CD4-positive, CD25-positive, alpha-beta regulatory T cell (primary cell): ENCODE results near the gene PTH1R. TPM values are rescaled to one million over a fixed set of nuclear protein-coding genes. Genes with fewer than 3 reads are reported as not detected.

Experiments
- ATAC-seq, 2 donors: fragments of 150-1000 bp; cut with Tn5 transposase; one replicate each; pipeline ENCODE4 v1.10.0; 2021; ENCODE audit warnings: low read depth in 2 of 2, moderate number of reproducible peaks in 2 of 2, moderate library complexity in 1 of 2
- DNase-seq, 3 donors: peaks; one replicate each; pipeline versions ENCODE4 v3.0.0 to v3.0.0-alpha.2; 2012 to 2022; ENCODE audit warnings: mixed read lengths in 1 of 3
- H3K27ac ChIP-seq: one replicate; pipeline ENCODE4 v1.7.0; 2013; ENCODE audit warnings: mild to moderate bottlenecking, low read length; ENCODE audit not compliant: insufficient read depth, poor library complexity, severe bottlenecking
- H3K27me3 ChIP-seq: one replicate; pipeline ENCODE4 v1.7.0; 2013; ENCODE audit warnings: low read length; ENCODE audit not compliant: control insufficient read depth, insufficient read depth
- H3K36me3 ChIP-seq: one replicate; pipeline ENCODE4 v1.7.0; 2013; ENCODE audit warnings: mild to moderate bottlenecking, low read length, moderate library complexity; ENCODE audit not compliant: control insufficient read depth, insufficient read depth
- H3K4me1 ChIP-seq: 2 replicates; pipeline ENCODE4 v1.7.0; 2013; ENCODE audit warnings: mild to moderate bottlenecking, low read length; ENCODE audit not compliant: insufficient read depth, control insufficient read depth, poor library complexity, severe bottlenecking
- H3K4me3 ChIP-seq: one replicate; pipeline ENCODE4 v1.7.0; 2013; ENCODE audit warnings: low read depth, mild to moderate bottlenecking, low read length, moderate library complexity
- H3K9me3 ChIP-seq, 2 experiments: 1 replicate in 1 of 2; 2 replicates in 1 of 2; pipeline ENCODE4 v1.7.0; 2013; ENCODE audit warnings: low read length in 2 of 2, mild to moderate bottlenecking in 1 of 2, moderate library complexity in 1 of 2; ENCODE audit not compliant: control insufficient read depth in 2 of 2
- H3K27ac Mint-ChIP-seq, 3 donors: one replicate each; pipeline ENCODE4 v1.8.0; 2020 to 2022; ENCODE audit warnings: mild to moderate bottlenecking in 3 of 3, mixed read lengths in 3 of 3, moderate library complexity in 2 of 3
- H3K27me3 Mint-ChIP-seq: one replicate; pipeline ENCODE4 v1.8.0; 2022; ENCODE audit warnings: mild to moderate bottlenecking, mixed read lengths
- H3K36me3 Mint-ChIP-seq: one replicate; pipeline ENCODE4 v1.8.0; 2020; ENCODE audit warnings: mixed read lengths
- H3K4me1 Mint-ChIP-seq, 4 donors: one replicate each; pipeline ENCODE4 v1.8.0; 2020 to 2022; ENCODE audit warnings: mixed read lengths in 4 of 4, mild to moderate bottlenecking in 1 of 4
- H3K4me3 Mint-ChIP-seq, 4 donors: one replicate each; pipeline ENCODE4 v1.8.0; 2020 to 2022; ENCODE audit warnings: mild to moderate bottlenecking in 4 of 4, mixed read lengths in 4 of 4, moderate library complexity in 3 of 4
- H3K9me3 Mint-ChIP-seq, 7 donors: one replicate each; pipeline ENCODE4 v1.8.0; 2020 to 2022; ENCODE audit warnings: mixed read lengths in 7 of 7, mild to moderate bottlenecking in 3 of 7, moderate library complexity in 2 of 7
- polyA plus RNA-seq, 4 donors: library from polyadenylated mRNA; unstranded; fragments of 300-500 nt; fragmentation: Illumina TruSeq; gene quantifications; one replicate each; pipeline ENCODE4 v1.2.3, GENCODE V29; 2021
- total RNA-seq: library from RNA; stranded (reverse); gene quantifications from one replicate; pipeline ENCODE4 v1.2.3, GENCODE V29; 2022

The PTH1R gene
- total and polyA plus RNA-seq, 5 donors from 2014 or later: not detected

DNA sequence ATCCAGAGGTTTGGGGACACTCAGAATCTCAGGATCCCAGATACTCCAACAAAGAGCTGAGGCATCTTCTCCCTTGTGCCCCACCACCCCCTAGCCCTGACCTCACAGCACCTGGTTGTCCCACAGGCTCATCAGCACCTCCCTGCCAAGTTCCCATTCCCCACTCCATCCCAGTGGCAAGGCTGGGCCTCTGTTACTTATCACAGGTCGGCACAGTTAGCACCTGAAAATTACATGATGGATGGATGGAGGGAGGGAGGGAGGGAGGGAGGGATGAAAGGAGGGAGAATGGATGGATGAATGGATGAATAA, 27.1 kb upstream of the PTH1R start:
- Histone ChIP-seq H3K4me1 (peaks cover 8% of the 10 kb centered on the region), H3K4me3 (no peak overlapping the region), H3K27ac (no peak overlapping the region), H3K9me3 (no peaks in the 10 kb centered on the region), H3K27me3 (no peaks in the 10 kb centered on the region), H3K36me3 (no peaks in the 10 kb centered on the region)
- DNase-seq (no peak), ATAC-seq (no peak)
- no peaks in the 10 kb centered on the region for H3K9me3 Mint-ChIP-seq
- H3K4me3 Mint-ChIP-seq: no peak overlapping the region
- peaks cover 0 to 7% (median 0%) of the 10 kb centered on the region in 4 donors for H3K4me1 Mint-ChIP-seq
- no peak overlapping the region for H3K27ac Mint-ChIP-seq
- H3K27me3 Mint-ChIP-seq: peaks cover 4% of the 10 kb centered on the region
- no peaks in the 10 kb centered on the region for H3K36me3 Mint-ChIP-seq

DNA sequence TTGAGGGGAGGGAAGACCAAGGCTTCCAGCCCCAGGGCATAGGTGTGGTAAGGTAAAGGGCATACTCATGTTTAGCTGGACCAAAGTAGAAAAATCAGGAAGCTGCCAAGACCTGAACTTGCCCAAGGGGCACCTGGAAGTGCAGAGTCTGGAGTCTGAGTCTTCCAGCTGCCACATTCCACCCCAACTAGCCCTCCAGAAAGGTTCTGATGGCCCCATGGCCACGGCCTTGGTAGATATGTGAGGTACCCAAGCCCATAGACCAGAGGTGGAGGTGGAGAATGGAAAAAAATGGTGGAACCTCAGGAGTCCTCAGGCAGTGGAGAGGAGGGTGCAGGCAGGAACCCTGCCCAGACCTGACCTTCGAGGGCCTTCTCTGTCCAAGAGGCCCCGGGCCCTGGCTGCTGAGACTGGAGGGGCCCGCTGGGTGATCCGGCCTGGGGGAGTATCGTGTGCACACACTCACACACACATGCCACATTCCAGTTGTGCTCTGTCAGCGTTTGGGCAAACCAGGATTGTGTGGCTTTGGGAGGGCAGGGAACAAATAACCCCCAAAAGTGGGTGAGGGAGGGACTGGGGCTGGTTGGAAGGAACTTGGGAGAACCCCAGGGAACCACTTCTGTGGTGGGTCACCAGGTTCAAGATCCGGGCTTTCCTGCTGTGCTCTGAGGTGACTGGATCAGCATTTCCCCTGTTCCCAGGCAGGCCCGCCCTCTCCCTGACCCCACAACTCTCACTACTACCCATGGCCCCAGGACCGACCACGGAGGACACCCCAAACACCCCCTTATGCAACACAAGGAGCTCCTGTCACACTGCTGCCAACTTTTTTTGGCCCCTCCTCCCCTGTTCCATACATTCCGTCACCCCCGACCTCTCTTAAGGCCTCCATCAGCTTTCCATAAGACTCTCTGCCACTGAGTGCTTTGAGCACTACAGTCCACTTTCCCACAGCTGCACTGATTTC, 25.9 kb upstream of the PTH1R start:
- ATAC-seq: no peak
- H3K27ac ChIP-seq: no peak overlapping the region
- no peaks in the 10 kb centered on the region for H3K36me3 ChIP-seq
- no peak overlapping the region for H3K27ac Mint-ChIP-seq
- no peaks in the 10 kb centered on the region for H3K4me1 ChIP-seq
- no peak for DNase-seq
- H3K27me3 ChIP-seq: no peaks in the 10 kb centered on the region
- H3K27me3 Mint-ChIP-seq: peaks cover 7% of the 10 kb centered on the region
- H3K9me3 Mint-ChIP-seq: no peaks in the 10 kb centered on the region
- no peak overlapping the region for H3K4me3 ChIP-seq
- H3K9me3 ChIP-seq: no peaks in the 10 kb centered on the region
- H3K4me1 Mint-ChIP-seq: peaks cover 0 to 2% (median 0%) of the 10 kb centered on the region in 4 donors
- no peak overlapping the region for H3K4me3 Mint-ChIP-seq
- no peaks in the 10 kb centered on the region for H3K36me3 Mint-ChIP-seq

DNA sequence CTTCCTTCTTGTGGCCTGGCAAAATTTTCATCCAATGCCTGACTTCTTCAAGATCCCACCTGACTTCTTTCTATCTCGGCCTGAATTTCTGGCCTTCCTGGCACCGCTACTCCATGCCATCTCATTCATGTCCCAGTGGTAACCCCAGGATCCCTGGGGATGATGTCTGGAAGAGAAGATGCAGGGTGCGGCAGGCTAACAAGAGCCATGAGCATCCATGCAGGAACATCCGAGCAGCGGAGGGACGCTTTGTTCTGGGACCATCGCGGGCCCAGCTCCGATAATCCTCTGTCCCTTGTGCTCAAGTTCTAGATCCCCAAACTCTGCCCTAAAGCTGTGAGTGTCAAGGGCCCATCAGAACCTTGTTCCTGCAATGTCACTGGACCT, 25.2 kb upstream of the PTH1R start:
- Mint-ChIP-seq H3K4me1 (no peaks in the 10 kb centered on the region), H3K36me3 (no peaks in the 10 kb centered on the region), H3K9me3 (no peaks in the 10 kb centered on the region), H3K4me3 (no peak overlapping the region), H3K27ac (no peak overlapping the region), H3K27me3 (peaks cover 9% of the 10 kb centered on the region)
- DNase-seq (no peak), ATAC-seq (no peak)
- no peak overlapping the region for H3K4me3 ChIP-seq
- no peaks in the 10 kb centered on the region for H3K9me3 ChIP-seq
- no peak overlapping the region for H3K27ac ChIP-seq
- H3K36me3 ChIP-seq: no peaks in the 10 kb centered on the region
- no peaks in the 10 kb centered on the region for H3K27me3 ChIP-seq
- no peaks in the 10 kb centered on the region for H3K4me1 ChIP-seq

DNA sequence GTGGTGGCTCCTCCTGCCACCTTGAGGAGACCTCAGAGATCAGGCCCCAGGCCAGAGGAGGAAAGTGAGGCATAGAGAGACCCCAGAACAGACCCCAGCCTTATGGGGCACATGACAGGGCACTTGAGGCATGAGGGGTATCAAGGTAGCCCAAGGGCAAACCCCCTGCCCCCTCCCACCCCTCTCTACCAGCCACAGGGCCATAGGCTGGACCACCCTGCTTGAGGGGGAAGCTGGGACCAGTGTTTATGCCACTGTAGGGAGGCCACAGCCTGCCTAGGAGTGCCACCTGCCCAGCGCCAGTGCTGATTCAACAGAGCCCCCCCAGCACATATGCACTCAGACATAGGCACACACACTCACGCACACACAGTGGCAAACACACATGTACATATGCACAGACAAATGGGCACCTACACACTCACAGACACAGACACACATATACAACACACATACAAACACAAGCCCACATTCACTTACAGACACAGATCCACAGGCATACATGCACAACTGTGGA, 24.6 kb upstream of the PTH1R start:
- H3K4me3 ChIP-seq: no peak overlapping the region
- no peak for DNase-seq
- H3K27me3 ChIP-seq: no peaks in the 10 kb centered on the region
- no peaks in the 10 kb centered on the region for H3K9me3 ChIP-seq
- no peak overlapping the region for H3K27ac Mint-ChIP-seq
- no peak overlapping the region for H3K27ac ChIP-seq
- no peaks in the 10 kb centered on the region for H3K4me1 Mint-ChIP-seq
- no peak overlapping the region for H3K4me3 Mint-ChIP-seq
- no peak for ATAC-seq
- no peaks in the 10 kb centered on the region for H3K4me1 ChIP-seq
- no peaks in the 10 kb centered on the region for H3K36me3 Mint-ChIP-seq
- peaks cover 9% of the 10 kb centered on the region for H3K27me3 Mint-ChIP-seq
- no peaks in the 10 kb centered on the region for H3K36me3 ChIP-seq
- no peaks in the 10 kb centered on the region for H3K9me3 Mint-ChIP-seq

DNA sequence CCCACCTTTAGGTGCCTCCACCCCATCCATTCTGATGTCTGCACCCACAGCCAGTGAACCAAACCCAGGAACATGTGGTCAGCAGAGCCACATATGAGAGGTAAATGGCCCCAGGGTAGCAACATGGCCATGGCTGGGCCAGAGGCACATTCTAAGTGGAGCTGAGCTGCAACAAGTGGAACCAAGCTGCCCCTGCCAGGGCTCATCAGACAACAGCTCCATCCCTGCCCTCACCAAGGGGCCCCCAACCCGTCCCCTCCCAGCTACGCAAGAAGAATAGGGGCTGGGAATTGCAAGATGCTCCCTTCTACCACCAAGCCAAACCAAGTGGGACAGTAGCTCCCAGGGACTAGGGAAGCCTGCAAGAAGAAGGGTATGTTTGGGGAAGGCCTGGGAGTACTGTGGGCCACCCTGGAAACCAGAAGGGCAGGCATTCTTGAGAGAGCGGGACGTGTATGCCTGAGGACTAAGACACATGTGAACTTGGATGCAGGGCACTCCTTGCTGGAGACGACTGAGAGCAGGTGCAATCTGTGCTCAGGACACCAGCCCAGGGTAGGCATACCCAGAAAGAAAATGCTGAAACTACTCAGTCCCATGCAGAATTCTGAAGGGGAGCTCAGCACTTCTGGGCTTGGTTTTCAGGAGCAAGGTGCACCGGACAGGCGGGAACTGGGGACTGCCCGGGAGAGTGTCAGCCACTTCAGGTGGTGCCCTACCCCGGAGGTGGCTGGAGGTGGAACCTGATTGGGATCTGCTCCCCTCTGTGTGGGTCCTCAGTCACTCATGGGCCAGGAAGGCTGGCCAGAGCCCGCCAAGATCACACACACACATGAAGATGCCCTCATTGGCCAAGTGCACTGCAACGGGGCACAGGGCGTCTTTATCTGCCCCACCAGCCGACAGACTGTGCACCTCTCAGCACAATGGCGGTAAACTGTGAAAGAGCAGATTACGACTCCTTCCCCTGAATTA, 23.8 kb upstream of the PTH1R start:
- Mint-ChIP-seq H3K4me3 (no peak overlapping the region), H3K36me3 (no peaks in the 10 kb centered on the region), H3K4me1 (no peaks in the 10 kb centered on the region), H3K27me3 (peaks cover 5% of the 10 kb centered on the region), H3K9me3 (no peaks in the 10 kb centered on the region), H3K27ac (no peak overlapping the region)
- Histone ChIP-seq H3K9me3 (no peaks in the 10 kb centered on the region), H3K4me3 (no peak overlapping the region), H3K4me1 (no peaks in the 10 kb centered on the region), H3K27ac (no peak overlapping the region), H3K36me3 (no peaks in the 10 kb centered on the region), H3K27me3 (no peaks in the 10 kb centered on the region)
- ATAC-seq: no peak
- no peak for DNase-seq

DNA sequence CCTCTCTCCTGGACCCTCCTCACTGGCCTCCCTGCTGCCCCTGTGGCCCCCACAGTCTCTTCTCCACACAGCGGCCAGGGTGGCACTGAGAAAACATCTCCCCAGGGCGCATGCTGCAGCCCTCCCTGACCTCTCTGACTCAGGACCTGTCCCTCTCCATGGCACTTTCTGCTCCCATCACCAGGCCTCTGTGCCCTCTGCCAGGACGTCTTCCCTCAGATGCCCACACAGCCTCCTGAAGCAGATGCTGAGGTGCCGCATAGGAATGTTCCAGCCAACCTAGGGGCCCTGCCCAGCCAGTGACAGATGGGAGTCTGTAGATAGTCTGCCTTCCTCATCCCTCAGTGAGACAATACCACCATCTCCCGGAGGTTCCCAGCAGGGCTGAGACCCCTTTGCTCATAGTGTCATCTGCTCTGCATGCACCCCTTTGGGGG, 22.9 kb upstream of the PTH1R start:
- H3K4me1 ChIP-seq: no peaks in the 10 kb centered on the region
- ATAC-seq: no peak
- Mint-ChIP-seq H3K27ac (no peak overlapping the region), H3K9me3 (no peaks in the 10 kb centered on the region), H3K4me3 (no peak overlapping the region), H3K27me3 (peaks cover 5% of the 10 kb centered on the region), H3K36me3 (no peaks in the 10 kb centered on the region), H3K4me1 (no peaks in the 10 kb centered on the region)
- no peak for DNase-seq
- H3K27ac ChIP-seq: no peak overlapping the region
- H3K9me3 ChIP-seq: no peaks in the 10 kb centered on the region
- H3K36me3 ChIP-seq: no peaks in the 10 kb centered on the region
- H3K4me3 ChIP-seq: no peak overlapping the region
- H3K27me3 ChIP-seq: no peaks in the 10 kb centered on the region

DNA sequence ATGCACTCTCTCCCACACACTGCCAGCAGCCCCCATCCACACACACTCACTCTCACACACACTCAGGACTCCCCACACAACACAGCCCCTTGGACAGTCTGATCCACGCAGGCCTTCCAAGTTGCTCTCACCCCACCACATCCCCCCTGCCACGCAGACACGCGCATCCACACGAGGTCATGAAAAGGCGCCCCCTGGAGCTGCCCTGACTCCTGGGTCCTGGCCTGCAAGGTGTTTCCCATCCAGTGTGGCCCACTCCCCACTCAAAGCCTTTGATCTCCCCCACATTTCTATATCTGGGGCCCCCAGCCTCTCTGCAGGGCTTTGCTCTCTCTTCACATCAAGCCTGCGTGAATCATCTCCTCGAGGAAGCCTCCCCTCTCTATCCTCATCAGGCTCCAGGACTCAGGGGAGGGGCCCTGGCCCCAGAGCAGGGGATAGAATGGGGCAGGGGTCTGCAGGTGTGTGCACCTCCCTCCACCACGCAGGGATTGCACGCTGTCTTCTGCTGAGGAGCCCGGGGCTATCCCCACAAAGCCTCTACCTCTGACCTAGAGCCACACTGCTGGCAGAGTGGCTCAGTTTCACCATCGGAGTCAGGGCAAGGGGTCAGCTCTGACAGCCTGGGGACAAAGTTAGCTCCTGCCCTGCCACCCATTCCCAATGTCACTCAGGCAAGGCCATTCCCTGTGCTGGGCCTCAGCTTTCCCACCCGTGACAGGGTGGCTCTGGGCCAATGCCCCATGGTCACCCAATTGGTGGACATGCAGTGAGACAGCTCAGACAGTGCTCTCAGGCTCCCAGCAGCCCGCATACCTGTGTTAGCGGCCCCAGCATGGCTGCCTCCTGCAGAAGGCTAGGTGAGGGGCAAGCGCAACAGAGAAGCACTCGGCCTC, 20.7 kb upstream of the PTH1R start:
- no peak for DNase-seq

More for the DNA sequence above, 20.7 kb upstream of the PTH1R start:
- H3K27me3 ChIP-seq: no peaks in the 10 kb centered on the region
- ATAC-seq: no peak
- Mint-ChIP-seq H3K9me3 (no peaks in the 10 kb centered on the region), H3K27ac (peak overlapping the region in 1 of 3 donors; percentile 58), H3K36me3 (no peaks in the 10 kb centered on the region), H3K27me3 (peaks cover 5% of the 10 kb centered on the region), H3K4me3 (peak overlapping the region in 1 of 4 donors; percentile 44), H3K4me1 (no peaks in the 10 kb centered on the region)
- no peaks in the 10 kb centered on the region for H3K36me3 ChIP-seq
- H3K9me3 ChIP-seq: no peaks in the 10 kb centered on the region
- no peak overlapping the region for H3K4me3 ChIP-seq
- no peaks in the 10 kb centered on the region for H3K4me1 ChIP-seq
- H3K27ac ChIP-seq: no peak overlapping the region
